HepG2 (cell line): ENCODE data around the gene OR6S1. TPM values are rescaled to one million over a fixed set of nuclear protein-coding genes. Genes with fewer than 3 reads are reported as not detected.
A peak's percentile ranks its signal among the peaks of the same experiment; 100 is the strongest.

Experiments
- AFF4 ChIP-seq: sonication (generic); formaldehyde crosslinking; IDR thresholded peaks from 2 replicates; pipeline ENCODE4 v1.4.0; 2020; ENCODE audit warnings: missing genetic modification reagents
- ATF1 ChIP-seq: IDR thresholded peaks from 2 replicates; pipeline ENCODE4 v1.6.1; 2016; ENCODE audit warnings: mild to moderate bottlenecking, control low read depth
- ATF4 ChIP-seq, 2 experiments: fragments of 450-650 bp in 1 of 2; sonication (generic) in 1 of 2; formaldehyde crosslinking; IDR thresholded peaks; 2 replicates each; pipeline versions ENCODE4 v1.5.0 to v1.8.0; 2020 to 2022; ENCODE audit warnings: mild to moderate bottlenecking in 1 of 2, missing genetic modification reagents in 1 of 2
- BRF2 ChIP-seq: sonication (generic); formaldehyde crosslinking; IDR thresholded peaks from 2 replicates; pipeline ENCODE4 v1.8.1; 2022; ENCODE audit warnings: mild to moderate bottlenecking, missing genetic modification reagents
- DR1 ChIP-seq: sonication (generic); formaldehyde crosslinking; IDR thresholded peaks from 2 replicates; pipeline ENCODE4 v1.8.0; 2021; ENCODE audit warnings: mild to moderate bottlenecking, missing genetic modification reagents, inconsistent platforms
- GPBP1L1 ChIP-seq: sonication (generic); formaldehyde crosslinking; IDR thresholded peaks from 2 replicates; pipeline ENCODE4 v1.5.0; 2020; ENCODE audit warnings: mild to moderate bottlenecking, missing genetic modification reagents
- HOXA5 ChIP-seq: sonication (generic); formaldehyde crosslinking; IDR thresholded peaks from 2 replicates; pipeline ENCODE4 v1.4.0; 2020; ENCODE audit warnings: missing genetic modification reagents
- IKZF4 ChIP-seq: sonication (generic); formaldehyde crosslinking; IDR thresholded peaks from 2 replicates; pipeline ENCODE4 v1.5.1; 2020; ENCODE audit warnings: borderline replicate concordance, mild to moderate bottlenecking, low read depth, missing genetic modification reagents; ENCODE audit errors: not compliant biosample characterization
- MTF2 ChIP-seq: sonication (generic); formaldehyde crosslinking; IDR thresholded peaks from 2 replicates; pipeline ENCODE4 v1.5.0; 2020; ENCODE audit warnings: missing genetic modification reagents, borderline replicate concordance
- NFKBIZ ChIP-seq: IDR thresholded peaks from 2 replicates; pipeline ENCODE4 v1.6.1; 2018; ENCODE audit warnings: missing genetic modification reagents, missing compliant biosample characterization
- PCBP1 ChIP-seq: fragments of 200-400 bp; formaldehyde crosslinking; IDR thresholded peaks from 2 replicates; pipeline ENCODE4 v1.6.1; 2017; ENCODE audit warnings: mild to moderate bottlenecking, low read depth, low read length, borderline replicate concordance
- SMARCE1 ChIP-seq: fragments of 450-650 bp; IDR thresholded peaks from 2 replicates; pipeline ENCODE4 v1.6.1; 2017; ENCODE audit warnings: borderline replicate concordance
- SMYD3 ChIP-seq: sonication (generic); formaldehyde crosslinking; IDR thresholded peaks from 2 replicates; pipeline ENCODE4 v1.8.1; 2023; ENCODE audit warnings: mild to moderate bottlenecking, missing genetic modification reagents
- SP5 ChIP-seq: IDR thresholded peaks from 2 replicates; pipeline ENCODE4 v1.6.1; 2016; ENCODE audit warnings: low read depth, borderline replicate concordance
- ZBTB42 ChIP-seq: sonication (generic); formaldehyde crosslinking; IDR thresholded peaks from 2 replicates; pipeline ENCODE4 v1.5.0; 2020; ENCODE audit warnings: mild to moderate bottlenecking, missing genetic modification reagents
- ZNF329 ChIP-seq: sonication (generic); formaldehyde crosslinking; IDR thresholded peaks from 2 replicates; pipeline ENCODE4 v1.9.0; 2021; ENCODE audit warnings: low read depth, mild to moderate bottlenecking, missing genetic modification reagents
- ZNF451 ChIP-seq: sonication (generic); formaldehyde crosslinking; IDR thresholded peaks from 2 replicates; pipeline ENCODE4 v1.5.0; 2020; ENCODE audit warnings: mild to moderate bottlenecking, missing genetic modification reagents
- ZNF501 ChIP-seq: sonication (generic); formaldehyde crosslinking; IDR thresholded peaks from 2 replicates; pipeline ENCODE4 v1.5.1; 2020; ENCODE audit warnings: mild to moderate bottlenecking, moderate library complexity, missing genetic modification reagents
- ZNF709 ChIP-seq: sonication (generic); formaldehyde crosslinking; IDR thresholded peaks from 2 replicates; pipeline ENCODE4 v1.5.0; 2020; ENCODE audit warnings: mild to moderate bottlenecking, missing genetic modification reagents
- ZNF749 ChIP-seq: sonication (generic); formaldehyde crosslinking; IDR thresholded peaks from 2 replicates; pipeline ENCODE4 v1.8.0; 2022; ENCODE audit warnings: mild to moderate bottlenecking, missing genetic modification reagents, moderate library complexity, borderline replicate concordance
- ZNF839 ChIP-seq: sonication (generic); formaldehyde crosslinking; IDR thresholded peaks from 2 replicates; pipeline ENCODE4 v1.4.0; 2020; ENCODE audit warnings: missing genetic modification reagents, mild to moderate bottlenecking, borderline replicate concordance
- polyA plus RNA-seq, 8 experiments: library from polyadenylated mRNA; depleted of rRNA in 3 of 8; stranded (reverse) in 7 of 8; unstranded in 1 of 8; fragments of >200 nt; fragmentation: Illumina TruSeq in 4 of 8; extraction: Trizol in 4 of 8; gene quantifications; 2 replicates each; pipeline versions ENCODE4 v1.2.1 to v1.2.3, GENCODE V29; 2011 to 2016; ENCODE audit warnings: low read depth in 4 of 8, missing spikeins in 1 of 8, mixed read lengths in 1 of 8; ENCODE audit not compliant: insufficient read depth in 1 of 8
- total RNA-seq, 5 experiments: library from RNA; depleted of rRNA; stranded (reverse); fragments of >200 nt; fragmentation: Illumina TruSeq; extraction: Trizol; gene quantifications; 2 replicates each; pipeline ENCODE4 v1.2.3, GENCODE V29; 2016; ENCODE audit warnings: low read depth in 1 of 5
- TF ChIP-seq, protein P1 (sequence below): sonication (generic); formaldehyde crosslinking; IDR thresholded peaks from 2 replicates; pipeline ENCODE4 v1.5.0; 2020; ENCODE audit warnings: missing genetic modification reagents

The OR6S1 gene
- total and polyA plus RNA-seq, 2 of the 13 experiments (the other 11 are each of a cell fraction or from before 2014, with no cell fraction given): 0.09 TPM; not detected in 1

GRCh38 chr14:20610002-20610765, 31.3 kb downstream of the OR6S1 start (continued):
- no peak; a peak in 1 of 4 replicates for TF ChIP-seq ATF4 (CRISPR knock-in tag; IDR thresholded peaks at IDR 0.05)
- TF ChIP-seq, protein P1, sequence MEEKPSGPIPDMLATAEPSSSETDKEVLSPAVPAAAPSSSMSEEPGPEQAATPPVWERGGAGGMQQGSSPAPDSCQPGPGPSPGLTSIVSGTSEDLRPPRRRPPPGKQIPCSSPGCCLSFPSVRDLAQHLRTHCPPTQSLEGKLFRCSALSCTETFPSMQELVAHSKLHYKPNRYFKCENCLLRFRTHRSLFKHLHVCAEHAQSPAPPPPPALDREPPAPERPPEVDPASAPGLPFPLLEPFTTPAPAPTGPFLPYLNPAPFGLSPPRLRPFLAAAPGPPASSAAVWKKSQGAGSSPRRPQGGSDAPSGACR (CRISPR knock-in tag): peak; percentile 78
- TF ChIP-seq AFF4 (CRISPR knock-in tag): no peak
- no peak for TF ChIP-seq ZNF749 (CRISPR knock-in tag)
- TF ChIP-seq ZNF501 (CRISPR knock-in tag): peak; percentile 47; the same call in 1 of the 2 replicates
- TF ChIP-seq BRF2 (CRISPR knock-in tag): no peak
- no peak for TF ChIP-seq ZNF709
- no peak for TF ChIP-seq ZNF839 (CRISPR knock-in tag)
- no peak for TF ChIP-seq ZNF451 (CRISPR knock-in tag)
- no peak for TF ChIP-seq SMARCE1
- no peak; the same call in 1 of the 2 replicates for TF ChIP-seq HOXA5 (CRISPR knock-in tag)
- TF ChIP-seq ZBTB42: no peak
- no peak; the same call in 1 of the 2 replicates for TF ChIP-seq SP5 (CRISPR knock-in tag)
- no peak for TF ChIP-seq GPBP1L1 (CRISPR knock-in tag)
- TF ChIP-seq PCBP1: no peak
- peak; percentile 23 for TF ChIP-seq IKZF4 (CRISPR knock-in tag)
- peak; percentile 46; the same call in 1 of the 2 replicates for TF ChIP-seq ATF1 (CRISPR knock-in tag)
- peak; percentile 82 for TF ChIP-seq NFKBIZ (CRISPR knock-in tag)
- TF ChIP-seq DR1 (CRISPR knock-in tag): no peak
- no peak for TF ChIP-seq SMYD3
- peak; percentile 73; the same call in 1 of the 2 replicates for TF ChIP-seq MTF2
- TF ChIP-seq ZNF329: no peak
